H1 (cell line): ENCODE measurements around the gene STK31. TPM values are rescaled to one million over a fixed set of nuclear protein-coding genes. Genes with fewer than 3 reads are reported as not detected.

Source experiments
- CBX8 ChIP-seq: fragments of 300-800, 300-1000 bp; sonication (generic); IDR thresholded peaks from 2 replicates; pipeline ENCODE4 v1.7.1; 2016; ENCODE audit warnings: low read depth, low read length, borderline replicate concordance
- CHD1 ChIP-seq: IDR thresholded peaks from 2 replicates; pipeline ENCODE4 v1.6.1; 2012; ENCODE audit warnings: low read depth, low read length, improper control_type of control experiment
- EGR1 ChIP-seq: IDR thresholded peaks from 2 replicates; pipeline ENCODE4 v1.6.1; 2011; ENCODE audit warnings: low read depth, low read length, borderline replicate concordance
- GABPA ChIP-seq: IDR thresholded peaks from 2 replicates; pipeline ENCODE4 v1.6.1; 2011; ENCODE audit warnings: mild to moderate bottlenecking, low read length, moderate library complexity, borderline replicate concordance; ENCODE audit not compliant: insufficient read depth
- PHF8 ChIP-seq: fragments of 200-600 bp; sonication (generic); conservative IDR thresholded peaks from 2 replicates; pipeline ENCODE4 v1.7.1; 2012; ENCODE audit warnings: low read depth, mild to moderate bottlenecking, inconsistent platforms, low read length, moderate library complexity
- POLR2A ChIP-seq, 2 experiments: IDR thresholded peaks; 1 replicate in 1 of 2; 2 replicates in 1 of 2; pipeline ENCODE4 v1.6.1; 2011; ENCODE audit warnings: low read depth in 2 of 2, low read length in 2 of 2, mild to moderate bottlenecking in 2 of 2; ENCODE audit errors: control extremely low read depth in 1 of 2
- SIRT6 ChIP-seq: IDR thresholded peaks from one replicate; pipeline ENCODE4 v1.7.1; 2012; ENCODE audit warnings: low read length, inconsistent platforms
- TAF7 ChIP-seq: optimal IDR thresholded peaks from 2 replicates; pipeline ENCODE3; 2011; ENCODE audit warnings: low read depth, mild to moderate bottlenecking, inconsistent platforms, low read length, moderate library complexity, borderline replicate concordance
- polyA plus RNA-seq, 7 experiments: library from polyadenylated mRNA; depleted of rRNA in 3 of 7; stranded (reverse) in 5 of 7; unstranded in 2 of 7; fragments of >200 nt in 5 of 7; fragments of 200-250 nt in 2 of 7; gene quantifications; 1 replicate in 5 of 7; 2 replicates in 1 of 7; 4 replicates in 1 of 7; pipeline versions ENCODE4 v1.2.1 to v1.2.3, GENCODE V29; 2011 to 2013; ENCODE audit warnings: missing spikeins in 2 of 7, mixed read lengths in 2 of 7
- total RNA-seq: library from RNA; stranded (reverse); fragmentation: NEBNext Ultra II Directional; extraction: Animal tissue kit (Norgen Biotek cat#: 25700); gene quantifications from 2 replicates; pipeline ENCODE4 v1.2.1, GENCODE V29; 2021
- TF ChIP-seq, protein P1 (sequence below): fragments of 300-600 bp; sonication (generic); IDR thresholded peaks from 2 replicates; pipeline ENCODE4 v1.7.1; 2012; ENCODE audit warnings: low read length, moderate library complexity, mild to moderate bottlenecking, inconsistent platforms; ENCODE audit not compliant: insufficient replicate concordance

Gene STK31
- total and polyA plus RNA-seq, 2 of the 8 experiments (the other 6 are each of a cell fraction or from before 2014, with no cell fraction given), result 0.15 to 0.32 TPM

- TF ChIP-seq, protein P1, sequence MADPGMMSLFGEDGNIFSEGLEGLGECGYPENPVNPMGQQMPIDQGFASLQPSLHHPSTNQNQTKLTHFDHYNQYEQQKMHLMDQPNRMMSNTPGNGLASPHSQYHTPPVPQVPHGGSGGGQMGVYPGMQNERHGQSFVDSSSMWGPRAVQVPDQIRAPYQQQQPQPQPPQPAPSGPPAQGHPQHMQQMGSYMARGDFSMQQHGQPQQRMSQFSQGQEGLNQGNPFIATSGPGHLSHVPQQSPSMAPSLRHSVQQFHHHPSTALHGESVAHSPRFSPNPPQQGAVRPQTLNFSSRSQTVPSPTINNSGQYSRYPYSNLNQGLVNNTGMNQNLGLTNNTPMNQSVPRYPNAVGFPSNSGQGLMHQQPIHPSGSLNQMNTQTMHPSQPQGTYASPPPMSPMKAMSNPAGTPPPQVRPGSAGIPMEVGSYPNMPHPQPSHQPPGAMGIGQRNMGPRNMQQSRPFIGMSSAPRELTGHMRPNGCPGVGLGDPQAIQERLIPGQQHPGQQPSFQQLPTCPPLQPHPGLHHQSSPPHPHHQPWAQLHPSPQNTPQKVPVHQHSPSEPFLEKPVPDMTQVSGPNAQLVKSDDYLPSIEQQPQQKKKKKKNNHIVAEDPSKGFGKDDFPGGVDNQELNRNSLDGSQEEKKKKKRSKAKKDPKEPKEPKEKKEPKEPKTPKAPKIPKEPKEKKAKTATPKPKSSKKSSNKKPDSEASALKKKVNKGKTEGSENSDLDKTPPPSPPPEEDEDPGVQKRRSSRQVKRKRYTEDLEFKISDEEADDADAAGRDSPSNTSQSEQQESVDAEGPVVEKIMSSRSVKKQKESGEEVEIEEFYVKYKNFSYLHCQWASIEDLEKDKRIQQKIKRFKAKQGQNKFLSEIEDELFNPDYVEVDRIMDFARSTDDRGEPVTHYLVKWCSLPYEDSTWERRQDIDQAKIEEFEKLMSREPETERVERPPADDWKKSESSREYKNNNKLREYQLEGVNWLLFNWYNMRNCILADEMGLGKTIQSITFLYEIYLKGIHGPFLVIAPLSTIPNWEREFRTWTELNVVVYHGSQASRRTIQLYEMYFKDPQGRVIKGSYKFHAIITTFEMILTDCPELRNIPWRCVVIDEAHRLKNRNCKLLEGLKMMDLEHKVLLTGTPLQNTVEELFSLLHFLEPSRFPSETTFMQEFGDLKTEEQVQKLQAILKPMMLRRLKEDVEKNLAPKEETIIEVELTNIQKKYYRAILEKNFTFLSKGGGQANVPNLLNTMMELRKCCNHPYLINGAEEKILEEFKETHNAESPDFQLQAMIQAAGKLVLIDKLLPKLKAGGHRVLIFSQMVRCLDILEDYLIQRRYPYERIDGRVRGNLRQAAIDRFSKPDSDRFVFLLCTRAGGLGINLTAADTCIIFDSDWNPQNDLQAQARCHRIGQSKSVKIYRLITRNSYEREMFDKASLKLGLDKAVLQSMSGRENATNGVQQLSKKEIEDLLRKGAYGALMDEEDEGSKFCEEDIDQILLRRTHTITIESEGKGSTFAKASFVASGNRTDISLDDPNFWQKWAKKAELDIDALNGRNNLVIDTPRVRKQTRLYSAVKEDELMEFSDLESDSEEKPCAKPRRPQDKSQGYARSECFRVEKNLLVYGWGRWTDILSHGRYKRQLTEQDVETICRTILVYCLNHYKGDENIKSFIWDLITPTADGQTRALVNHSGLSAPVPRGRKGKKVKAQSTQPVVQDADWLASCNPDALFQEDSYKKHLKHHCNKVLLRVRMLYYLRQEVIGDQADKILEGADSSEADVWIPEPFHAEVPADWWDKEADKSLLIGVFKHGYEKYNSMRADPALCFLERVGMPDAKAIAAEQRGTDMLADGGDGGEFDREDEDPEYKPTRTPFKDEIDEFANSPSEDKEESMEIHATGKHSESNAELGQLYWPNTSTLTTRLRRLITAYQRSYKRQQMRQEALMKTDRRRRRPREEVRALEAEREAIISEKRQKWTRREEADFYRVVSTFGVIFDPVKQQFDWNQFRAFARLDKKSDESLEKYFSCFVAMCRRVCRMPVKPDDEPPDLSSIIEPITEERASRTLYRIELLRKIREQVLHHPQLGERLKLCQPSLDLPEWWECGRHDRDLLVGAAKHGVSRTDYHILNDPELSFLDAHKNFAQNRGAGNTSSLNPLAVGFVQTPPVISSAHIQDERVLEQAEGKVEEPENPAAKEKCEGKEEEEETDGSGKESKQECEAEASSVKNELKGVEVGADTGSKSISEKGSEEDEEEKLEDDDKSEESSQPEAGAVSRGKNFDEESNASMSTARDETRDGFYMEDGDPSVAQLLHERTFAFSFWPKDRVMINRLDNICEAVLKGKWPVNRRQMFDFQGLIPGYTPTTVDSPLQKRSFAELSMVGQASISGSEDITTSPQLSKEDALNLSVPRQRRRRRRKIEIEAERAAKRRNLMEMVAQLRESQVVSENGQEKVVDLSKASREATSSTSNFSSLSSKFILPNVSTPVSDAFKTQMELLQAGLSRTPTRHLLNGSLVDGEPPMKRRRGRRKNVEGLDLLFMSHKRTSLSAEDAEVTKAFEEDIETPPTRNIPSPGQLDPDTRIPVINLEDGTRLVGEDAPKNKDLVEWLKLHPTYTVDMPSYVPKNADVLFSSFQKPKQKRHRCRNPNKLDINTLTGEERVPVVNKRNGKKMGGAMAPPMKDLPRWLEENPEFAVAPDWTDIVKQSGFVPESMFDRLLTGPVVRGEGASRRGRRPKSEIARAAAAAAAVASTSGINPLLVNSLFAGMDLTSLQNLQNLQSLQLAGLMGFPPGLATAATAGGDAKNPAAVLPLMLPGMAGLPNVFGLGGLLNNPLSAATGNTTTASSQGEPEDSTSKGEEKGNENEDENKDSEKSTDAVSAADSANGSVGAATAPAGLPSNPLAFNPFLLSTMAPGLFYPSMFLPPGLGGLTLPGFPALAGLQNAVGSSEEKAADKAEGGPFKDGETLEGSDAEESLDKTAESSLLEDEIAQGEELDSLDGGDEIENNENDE, result no peak
- TF ChIP-seq CBX8, result no peak
- TF ChIP-seq CHD1, result peak; percentile 35; the same call in 1 of the 2 replicates
- TF ChIP-seq EGR1, result peak; percentile 67; the same call in 1 of the 2 replicates
- peak; percentile 68 to 90 for TF ChIP-seq POLR2A (IDR thresholded peaks at IDR 0.05; ENCODE audit: control extremely low read depth in 1 of 2, low read depth in 2 of 2, low read length in 2 of 2)
- no peak for TF ChIP-seq SIRT6
- peak; percentile 41; the same call in 1 of the 2 replicates for TF ChIP-seq PHF8
- TF ChIP-seq GABPA, result peak; percentile 44; the same call in 1 of the 2 replicates
- TF ChIP-seq TAF7, result peak; percentile 63
Observed at GRCh38 chr7:23680414-23681405, 29.3 kb upstream of the STK31 start (continued).
